Fibroblast of lung (primary cell): ENCODE data around the gene SCAF4. TPM values are rescaled to one million over a fixed set of nuclear protein-coding genes. Genes with fewer than 3 reads are reported as not detected.

Source experiments
- DNase-seq, 2 donors: peaks; one replicate each; pipeline versions ENCODE4 v3.0.0 to v3.0.0-alpha.2; 2010; ENCODE audit warnings: low read depth in 2 of 2
- H2AFZ ChIP-seq: 2 replicates; pipeline ENCODE4 v1.5.1; 2012; ENCODE audit warnings: low read length, control low read depth, inconsistent platforms
- H3K27ac ChIP-seq: 2 replicates; pipeline ENCODE4 v1.5.1; 2011; ENCODE audit warnings: low read length, control low read depth; ENCODE audit not compliant: insufficient read depth
- H3K27me3 ChIP-seq: 2 replicates; pipeline ENCODE4 v1.5.1; 2011; ENCODE audit warnings: mild to moderate bottlenecking, low read length; ENCODE audit not compliant: control insufficient read depth, insufficient read depth
- H3K36me3 ChIP-seq: 2 replicates; pipeline ENCODE4 v1.5.1; 2011; ENCODE audit warnings: low read length; ENCODE audit not compliant: control insufficient read depth, insufficient read depth
- H3K4me1 ChIP-seq: 2 replicates; pipeline ENCODE4 v1.5.1; 2011; ENCODE audit warnings: low read length; ENCODE audit not compliant: control insufficient read depth, insufficient read depth; ENCODE audit errors: extremely low read depth
- H3K4me2 ChIP-seq: 2 replicates; pipeline ENCODE4 v1.5.1; 2011; ENCODE audit warnings: low read length, control low read depth; ENCODE audit not compliant: insufficient read depth; ENCODE audit errors: extremely low read depth
- H3K4me3 ChIP-seq, 4 experiments: fragments of 200-600 bp in 1 of 4; sonication (generic) in 1 of 4; replicated peaks in 1 of 4; 2 replicates each; pipeline ENCODE4 v1.5.1; 2011 to 2016; ENCODE audit warnings: low read length in 4 of 4, low read depth in 3 of 4, mild to moderate bottlenecking in 3 of 4, control low read depth in 2 of 4, inconsistent platforms in 1 of 4, mixed read lengths in 1 of 4; ENCODE audit not compliant: insufficient read depth in 1 of 4; ENCODE audit errors: control extremely low read depth in 1 of 4
- H3K79me2 ChIP-seq: 2 replicates; pipeline ENCODE4 v1.5.1; 2012; ENCODE audit warnings: mild to moderate bottlenecking, low read length, inconsistent platforms; ENCODE audit not compliant: control insufficient read depth, insufficient read depth
- H3K9ac ChIP-seq: 2 replicates; pipeline ENCODE4 v1.5.1; 2011; ENCODE audit warnings: mild to moderate bottlenecking, low read length, control low read depth; ENCODE audit not compliant: insufficient read depth
- H3K9me3 ChIP-seq: 2 replicates; pipeline ENCODE4 v1.5.1; 2012; ENCODE audit warnings: low read depth, low read length; ENCODE audit not compliant: control insufficient read depth, insufficient read depth
- H4K20me1 ChIP-seq: 2 replicates; pipeline ENCODE4 v1.5.1; 2011; ENCODE audit warnings: low read length; ENCODE audit not compliant: control insufficient read depth, insufficient read depth; ENCODE audit errors: extremely low read depth
- EZH2 ChIP-seq: IDR thresholded peaks from 2 replicates; pipeline ENCODE4 v1.5.1; 2012; ENCODE audit warnings: low read length, control low read depth, mild to moderate bottlenecking; ENCODE audit errors: missing control alignments
- polyA plus RNA-seq, 2 donors: library from polyadenylated mRNA; depleted of rRNA in 1 of 2; stranded (reverse) in 1 of 2; unstranded in 1 of 2; fragments of >200 nt; gene quantifications; 2 replicates each; pipeline ENCODE4 v1.2.1, GENCODE V29; 2011 to 2012; ENCODE audit warnings: missing spikeins in 1 of 2
- total RNA-seq: library from RNA; depleted of rRNA; stranded (reverse); fragments of >200 nt; gene quantifications from 2 replicates; pipeline ENCODE4 v1.2.1, GENCODE V29; 2014
- TF ChIP-seq, protein P1 (sequence below), 2 donors: IDR thresholded peaks in 1 of 2; conservative IDR thresholded peaks in 1 of 2; 1 replicate in 1 of 2; 2 replicates in 1 of 2; pipeline ENCODE4 v1.5.1; 2011 to 2012; ENCODE audit warnings: low read length in 2 of 2, control low read depth in 1 of 2, inconsistent platforms in 1 of 2, low read depth in 1 of 2, mild to moderate bottlenecking in 1 of 2

SCAF4 gene
- total and polyA plus RNA-seq, 2 donors (not counting 1 experiment from before 2014, with no cell fraction given): 5.6 to 7.5 TPM

DNA sequence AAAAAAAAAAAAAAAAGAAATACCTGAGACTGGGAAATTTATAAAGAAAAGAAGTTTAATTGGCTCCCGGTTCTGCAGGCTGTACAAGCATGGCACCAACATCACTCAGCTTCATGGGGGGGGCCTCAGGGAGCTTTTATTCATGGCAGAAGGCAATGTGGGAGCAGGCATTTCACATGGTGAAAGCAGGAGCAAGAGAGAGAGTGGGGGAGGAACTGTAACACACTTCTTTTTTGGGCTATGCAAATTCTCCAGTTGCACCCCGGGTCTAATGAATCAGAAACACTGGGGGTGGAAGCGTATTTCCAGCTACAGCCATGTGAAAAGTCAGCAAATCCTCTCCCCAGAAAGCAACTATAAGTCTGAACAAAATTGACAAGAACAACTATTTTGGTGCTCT, 84.3 kb downstream of the SCAF4 start:
- no peak overlapping the region for H3K4me2 ChIP-seq
- H3K4me3 ChIP-seq: no peak overlapping the region
- no peaks in the 10 kb centered on the region for H3K36me3 ChIP-seq
- no peak overlapping the region for H3K27ac ChIP-seq
- H3K27me3 ChIP-seq: no peaks in the 10 kb centered on the region
- no peaks in the 10 kb centered on the region for H4K20me1 ChIP-seq
- no peak for TF ChIP-seq EZH2
- TF ChIP-seq, protein P1, sequence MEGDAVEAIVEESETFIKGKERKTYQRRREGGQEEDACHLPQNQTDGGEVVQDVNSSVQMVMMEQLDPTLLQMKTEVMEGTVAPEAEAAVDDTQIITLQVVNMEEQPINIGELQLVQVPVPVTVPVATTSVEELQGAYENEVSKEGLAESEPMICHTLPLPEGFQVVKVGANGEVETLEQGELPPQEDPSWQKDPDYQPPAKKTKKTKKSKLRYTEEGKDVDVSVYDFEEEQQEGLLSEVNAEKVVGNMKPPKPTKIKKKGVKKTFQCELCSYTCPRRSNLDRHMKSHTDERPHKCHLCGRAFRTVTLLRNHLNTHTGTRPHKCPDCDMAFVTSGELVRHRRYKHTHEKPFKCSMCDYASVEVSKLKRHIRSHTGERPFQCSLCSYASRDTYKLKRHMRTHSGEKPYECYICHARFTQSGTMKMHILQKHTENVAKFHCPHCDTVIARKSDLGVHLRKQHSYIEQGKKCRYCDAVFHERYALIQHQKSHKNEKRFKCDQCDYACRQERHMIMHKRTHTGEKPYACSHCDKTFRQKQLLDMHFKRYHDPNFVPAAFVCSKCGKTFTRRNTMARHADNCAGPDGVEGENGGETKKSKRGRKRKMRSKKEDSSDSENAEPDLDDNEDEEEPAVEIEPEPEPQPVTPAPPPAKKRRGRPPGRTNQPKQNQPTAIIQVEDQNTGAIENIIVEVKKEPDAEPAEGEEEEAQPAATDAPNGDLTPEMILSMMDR (conservative IDR thresholded peaks at IDR 0.05 in 1 of 2, IDR thresholded peaks at IDR 0.05 in 1 of 2; ENCODE audit: low read depth in 1 of 2, low read length in 2 of 2): no peak
- H3K9ac ChIP-seq: no peak overlapping the region
- H3K4me1 ChIP-seq: no peaks in the 10 kb centered on the region
- no peaks in the 10 kb centered on the region for H3K79me2 ChIP-seq
- H2AFZ ChIP-seq: no peak overlapping the region
- DNase-seq: no peak
- H3K9me3 ChIP-seq: no peaks in the 10 kb centered on the region

DNA sequence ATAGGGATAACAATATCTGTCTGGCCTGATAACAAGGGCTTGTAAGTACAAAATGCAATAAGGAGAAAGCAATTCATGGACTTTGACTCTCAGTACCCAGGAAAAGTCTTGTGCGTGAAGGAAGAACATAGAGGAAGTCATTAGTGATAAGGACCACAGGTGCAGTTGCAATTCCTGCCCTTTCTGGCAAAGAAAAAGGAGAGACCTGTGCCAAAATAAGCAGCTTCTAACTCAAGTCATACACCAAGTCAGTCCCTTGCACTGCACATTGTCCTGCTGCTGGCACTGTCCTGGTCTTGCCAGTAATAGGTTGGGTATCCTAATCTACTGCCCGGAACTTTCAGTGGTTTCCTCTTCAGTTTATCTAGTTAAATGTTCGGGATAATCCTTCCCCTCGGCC, 87.3 kb downstream of the SCAF4 start:
- Histone ChIP-seq H3K27me3 (no peaks in the 10 kb centered on the region), H3K36me3 (no peaks in the 10 kb centered on the region), H3K79me2 (no peaks in the 10 kb centered on the region), H3K9me3 (no peaks in the 10 kb centered on the region), H3K4me3 (no peak overlapping the region), H3K27ac (no peak overlapping the region), H3K4me2 (no peak overlapping the region), H4K20me1 (no peaks in the 10 kb centered on the region), H3K4me1 (no peaks in the 10 kb centered on the region), H3K9ac (no peak overlapping the region), H2AFZ (no peak overlapping the region)
- DNase-seq: no peak
- TF ChIP-seq EZH2: no peak
- TF ChIP-seq, protein P1 (conservative IDR thresholded peaks at IDR 0.05 in 1 of 2, IDR thresholded peaks at IDR 0.05 in 1 of 2; ENCODE audit: low read depth in 1 of 2, low read length in 2 of 2): no peak

DNA sequence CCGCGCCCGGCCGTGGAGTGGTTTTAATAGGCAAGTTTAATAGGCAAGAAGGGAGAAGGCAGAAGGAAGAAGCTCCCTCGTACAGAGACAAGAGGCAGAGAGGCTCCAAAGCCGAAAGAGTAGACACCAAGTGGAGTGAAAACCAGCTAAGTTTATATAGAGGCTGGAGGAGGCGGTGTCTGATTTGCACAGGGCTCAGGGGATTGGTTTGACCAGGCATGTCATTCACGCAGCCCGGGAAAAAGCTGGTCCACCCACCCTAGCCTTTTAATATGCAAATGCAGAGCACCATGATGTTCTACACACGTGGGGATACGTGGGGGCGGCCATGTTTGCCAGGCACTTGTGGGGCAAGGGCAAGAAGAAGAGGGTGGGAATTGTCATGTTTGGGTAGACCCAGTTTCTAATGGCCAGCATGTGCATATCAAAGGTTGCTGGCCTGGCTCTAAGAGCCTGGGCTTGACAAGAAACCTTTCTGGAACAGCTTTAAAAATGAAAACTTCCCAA, 90.4 kb downstream of the SCAF4 start:
- Histone ChIP-seq H3K27me3 (no peaks in the 10 kb centered on the region), H3K9ac (no peak overlapping the region), H3K4me1 (no peaks in the 10 kb centered on the region), H3K27ac (no peak overlapping the region), H3K4me2 (no peak overlapping the region), H2AFZ (no peak overlapping the region), H3K36me3 (no peaks in the 10 kb centered on the region), H3K9me3 (no peaks in the 10 kb centered on the region), H4K20me1 (no peaks in the 10 kb centered on the region), H3K4me3 (no peak overlapping the region), H3K79me2 (no peaks in the 10 kb centered on the region)
- DNase-seq: no peak
- no peak for TF ChIP-seq EZH2
- TF ChIP-seq, protein P1 (conservative IDR thresholded peaks at IDR 0.05 in 1 of 2, IDR thresholded peaks at IDR 0.05 in 1 of 2; ENCODE audit: low read depth in 1 of 2, low read length in 2 of 2): no peak
